Gastroesophageal sphincter (tissue), 4 donors: ENCODE measurements around the gene DAPK1. TPM values are rescaled to one million over a fixed set of nuclear protein-coding genes. Genes with fewer than 3 reads are reported as not detected.
A peak's percentile ranks its signal among the peaks of the same experiment; 100 is the strongest.

ENCODE experiments used
- ATAC-seq: fragments of 150-250 bp; one replicate; pipeline ENCODE4 v1.9.1; 2016; ENCODE audit warnings: mild to moderate bottlenecking, moderate library complexity
- H3K27ac ChIP-seq, 4 donors: fragments of 200-600 bp; sonication (generic) in 3 of 4; 1 replicate in 3 of 4; 2 replicates in 1 of 4; pipeline ENCODE4 v1.5.1; 2016 to 2019
- H3K27me3 ChIP-seq: fragments of 200-600 bp; sonication (generic); one replicate; pipeline ENCODE4 v1.5.1; 2019
- H3K36me3 ChIP-seq, 2 donors: fragments of 200-600 bp; sonication (generic); one replicate each; pipeline ENCODE4 v1.5.1; 2019; ENCODE audit warnings: control low read depth in 1 of 2
- H3K4me1 ChIP-seq, 3 donors: fragments of 200-600 bp; sonication (generic); 1 replicate in 2 of 3; 2 replicates in 1 of 3; pipeline ENCODE4 v1.5.1; 2016 to 2019; ENCODE audit warnings: control low read depth in 2 of 3
- H3K4me3 ChIP-seq, 2 donors: fragments of 200-600 bp; sonication (generic); one replicate each; pipeline ENCODE4 v1.5.1; 2019; ENCODE audit warnings: mild to moderate bottlenecking in 1 of 2, moderate library complexity in 1 of 2
- H3K9me3 ChIP-seq, 3 donors: fragments of 200-600 bp; sonication (generic); one replicate each; pipeline ENCODE4 v1.5.1; 2017 to 2019; ENCODE audit warnings: control low read depth in 2 of 3
- EP300 ChIP-seq: sonication (generic); formaldehyde crosslinking; IDR thresholded peaks from one replicate; pipeline ENCODE4 v1.6.1; 2017; ENCODE audit warnings: antibody characterized with exemption, mild to moderate bottlenecking
- POLR2A ChIP-seq, 2 donors: fragments of 450-650 bp; IDR thresholded peaks; one replicate each; pipeline ENCODE4 v1.6.1; 2017; ENCODE audit warnings: antibody characterized with exemption in 2 of 2, mild to moderate bottlenecking in 2 of 2, moderate library complexity in 1 of 2
- POLR2AphosphoS5 ChIP-seq: sonication (generic); formaldehyde crosslinking; IDR thresholded peaks from one replicate; pipeline ENCODE4 v1.6.1; 2017; ENCODE audit warnings: antibody characterized with exemption
- WGBS, 2 donors: methylation state at CpG; one replicate each; pipeline ENCODE4 v1.1.5; 2018; ENCODE audit warnings: low coverage in 1 of 2; 5-methylcytosine and 5-hydroxymethylcytosine counted together
- total RNA-seq, 4 donors: library from RNA; depleted of rRNA; stranded (reverse); fragments of >200 nt; gene quantifications; one replicate each; pipeline ENCODE4 v1.1.0, GENCODE V29; 2016
- TF ChIP-seq, protein P1 (sequence below), 4 experiments: fragments of 200-600 bp in 2 of 4; fragments of 450-650 bp in 2 of 4; sonication (generic) in 1 of 4; IDR thresholded peaks; one replicate each; pipeline ENCODE4 v1.5.1; 2017 to 2019; ENCODE audit warnings: antibody characterized with exemption in 4 of 4, mild to moderate bottlenecking in 2 of 4, moderate library complexity in 2 of 4

The DAPK1 gene
- total RNA-seq, 4 donors from 2014 or later, result 52.3 to 119 (median 75.3) TPM

DNA sequence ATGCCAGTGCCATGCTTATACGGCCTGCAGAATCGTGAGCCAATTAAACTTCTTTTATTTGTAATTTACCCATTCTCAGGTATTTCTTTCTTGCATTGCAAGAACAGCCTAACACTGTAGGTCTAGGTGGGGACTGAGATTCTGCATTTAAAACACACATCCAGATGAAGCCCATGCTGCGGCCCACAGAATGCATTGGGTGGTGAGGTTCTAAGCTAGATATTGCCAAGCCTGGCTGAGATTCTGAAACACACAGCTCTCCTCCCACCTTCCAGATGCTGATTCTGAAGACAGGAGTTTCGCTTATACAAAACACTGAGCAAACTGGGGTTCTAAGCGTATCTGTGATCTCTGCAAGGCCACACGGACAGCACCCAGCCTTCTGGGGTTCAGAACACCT, 75.1 kb downstream of the DAPK1 start:
- ATAC-seq, result no peak
- 93 to 100% methylated on average over 1 to 3 of the region's 6 CpGs for WGBS, 2 donors
- Histone ChIP-seq H3K36me3 (no peaks in the 10 kb centered on the region), H3K9me3 (no peaks in the 10 kb centered on the region), H3K4me1 (peaks cover 22 to 70% (median 39%) of the 10 kb centered on the region in 3 donors), H3K27me3 (no peaks in the 10 kb centered on the region), H3K4me3 (no peak overlapping the region), H3K27ac (no peak overlapping the region)
- TF ChIP-seq POLR2A (IDR thresholded peaks at IDR 0.05) (no peak), EP300 (no peak), POLR2AphosphoS5 (no peak)
- TF ChIP-seq, protein P1, sequence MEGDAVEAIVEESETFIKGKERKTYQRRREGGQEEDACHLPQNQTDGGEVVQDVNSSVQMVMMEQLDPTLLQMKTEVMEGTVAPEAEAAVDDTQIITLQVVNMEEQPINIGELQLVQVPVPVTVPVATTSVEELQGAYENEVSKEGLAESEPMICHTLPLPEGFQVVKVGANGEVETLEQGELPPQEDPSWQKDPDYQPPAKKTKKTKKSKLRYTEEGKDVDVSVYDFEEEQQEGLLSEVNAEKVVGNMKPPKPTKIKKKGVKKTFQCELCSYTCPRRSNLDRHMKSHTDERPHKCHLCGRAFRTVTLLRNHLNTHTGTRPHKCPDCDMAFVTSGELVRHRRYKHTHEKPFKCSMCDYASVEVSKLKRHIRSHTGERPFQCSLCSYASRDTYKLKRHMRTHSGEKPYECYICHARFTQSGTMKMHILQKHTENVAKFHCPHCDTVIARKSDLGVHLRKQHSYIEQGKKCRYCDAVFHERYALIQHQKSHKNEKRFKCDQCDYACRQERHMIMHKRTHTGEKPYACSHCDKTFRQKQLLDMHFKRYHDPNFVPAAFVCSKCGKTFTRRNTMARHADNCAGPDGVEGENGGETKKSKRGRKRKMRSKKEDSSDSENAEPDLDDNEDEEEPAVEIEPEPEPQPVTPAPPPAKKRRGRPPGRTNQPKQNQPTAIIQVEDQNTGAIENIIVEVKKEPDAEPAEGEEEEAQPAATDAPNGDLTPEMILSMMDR (IDR thresholded peaks at IDR 0.05), result no peak

DNA sequence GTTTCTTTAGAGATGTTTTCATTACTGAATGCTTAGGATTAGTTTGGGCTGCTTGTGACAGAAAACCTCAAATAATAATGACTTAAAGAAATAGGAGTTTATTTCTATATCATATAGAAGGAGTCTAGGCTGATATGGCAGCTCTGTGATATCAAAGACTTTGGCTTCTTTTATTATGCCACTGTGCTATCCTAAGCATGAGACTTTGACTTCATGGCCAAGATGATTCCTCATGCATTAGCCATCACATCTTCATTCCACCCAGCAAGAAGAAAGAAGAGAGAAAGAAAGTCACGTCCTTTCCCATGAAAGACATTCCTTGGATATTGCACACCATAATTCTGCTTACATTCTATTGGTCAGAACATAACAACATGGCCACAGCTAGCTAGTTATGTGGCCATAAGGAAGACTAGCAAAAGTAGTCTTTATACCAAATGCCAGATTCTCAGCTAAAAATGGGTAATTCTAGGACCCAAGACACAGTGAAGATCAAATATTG, 76.2 kb downstream of the DAPK1 start:
- ATAC-seq, result no peak
- Histone ChIP-seq H3K9me3 (no peaks in the 10 kb centered on the region), H3K4me3 (no peak overlapping the region), H3K4me1 (peaks cover 14 to 70% (median 33%) of the 10 kb centered on the region in 3 donors), H3K27me3 (no peaks in the 10 kb centered on the region), H3K27ac (no peak overlapping the region), H3K36me3 (no peaks in the 10 kb centered on the region)
- 56 to 86% methylated on average over 1 of the region's 1 CpG for WGBS, 2 donors
- TF ChIP-seq EP300 (no peak), POLR2AphosphoS5 (no peak), POLR2A (IDR thresholded peaks at IDR 0.05) (no peak)
- TF ChIP-seq, protein P1 (IDR thresholded peaks at IDR 0.05), result no peak

DNA sequence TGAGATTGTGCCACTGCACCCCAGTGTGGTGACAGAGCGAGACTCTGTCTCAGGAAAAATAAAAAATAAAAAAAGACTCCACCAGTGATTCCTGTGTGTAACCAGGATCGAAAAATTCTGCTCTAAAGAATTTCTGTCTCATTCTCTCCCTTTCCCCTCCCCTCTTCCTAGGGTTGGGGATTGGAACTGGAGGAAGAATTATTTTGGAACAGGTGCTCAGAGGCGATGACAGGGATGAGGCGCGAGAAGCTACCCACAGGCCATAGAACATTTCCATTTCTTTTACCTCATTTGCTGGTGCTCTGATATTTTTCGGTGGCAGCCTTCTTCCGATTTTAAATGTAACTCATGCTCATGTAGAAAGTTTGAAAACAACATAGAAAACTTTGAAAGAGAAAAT, 80.1 kb downstream of the DAPK1 start:
- Histone ChIP-seq H3K27me3 (no peaks in the 10 kb centered on the region), H3K4me1 (peaks cover 6 to 73% (median 25%) of the 10 kb centered on the region in 3 donors), H3K9me3 (no peaks in the 10 kb centered on the region), H3K27ac (peak overlapping the region in 2 of 4 donors; percentile 20 to 43), H3K4me3 (no peak overlapping the region), H3K36me3 (no peaks in the 10 kb centered on the region)
- TF ChIP-seq EP300 (no peak), POLR2A (IDR thresholded peaks at IDR 0.05) (no peak), POLR2AphosphoS5 (no peak)
- TF ChIP-seq, protein P1 (IDR thresholded peaks at IDR 0.05), result no peak
- WGBS, 2 donors, result 63 to 86% methylated on average over 7 of the region's 7 CpGs
- ATAC-seq, result no peak

DNA sequence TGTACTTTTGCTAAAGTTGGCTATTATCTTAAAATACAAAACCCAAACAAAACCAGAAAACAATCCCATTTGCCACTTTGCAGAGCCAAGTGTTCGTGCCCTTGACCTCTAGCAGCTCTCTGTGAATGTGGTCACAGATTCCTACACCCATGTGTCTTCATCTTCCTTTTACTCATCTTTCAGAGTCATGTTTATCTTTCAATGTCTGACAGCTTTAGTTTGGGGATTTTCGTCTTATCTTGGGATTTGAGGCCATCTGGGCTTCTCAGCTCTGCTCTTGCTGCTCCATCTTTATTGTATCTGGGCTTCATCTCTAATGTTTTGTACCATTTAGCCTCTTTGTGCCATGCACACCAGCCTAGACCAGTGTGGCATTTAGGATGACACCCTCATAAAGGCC, 81.0 kb downstream of the DAPK1 start:
- Histone ChIP-seq H3K4me1 (peaks cover 6 to 68% (median 25%) of the 10 kb centered on the region in 3 donors), H3K27me3 (no peaks in the 10 kb centered on the region), H3K27ac (peak overlapping the region in 1 of 4 donors; percentile 6), H3K9me3 (no peaks in the 10 kb centered on the region), H3K36me3 (no peaks in the 10 kb centered on the region), H3K4me3 (no peak overlapping the region)
- TF ChIP-seq POLR2AphosphoS5 (no peak), EP300 (no peak), POLR2A (IDR thresholded peaks at IDR 0.05) (no peak)
- TF ChIP-seq, protein P1 (IDR thresholded peaks at IDR 0.05), result no peak
- 26 to 50% methylated on average over 2 of the region's 2 CpGs for WGBS, 2 donors
- ATAC-seq, result no peak

DNA sequence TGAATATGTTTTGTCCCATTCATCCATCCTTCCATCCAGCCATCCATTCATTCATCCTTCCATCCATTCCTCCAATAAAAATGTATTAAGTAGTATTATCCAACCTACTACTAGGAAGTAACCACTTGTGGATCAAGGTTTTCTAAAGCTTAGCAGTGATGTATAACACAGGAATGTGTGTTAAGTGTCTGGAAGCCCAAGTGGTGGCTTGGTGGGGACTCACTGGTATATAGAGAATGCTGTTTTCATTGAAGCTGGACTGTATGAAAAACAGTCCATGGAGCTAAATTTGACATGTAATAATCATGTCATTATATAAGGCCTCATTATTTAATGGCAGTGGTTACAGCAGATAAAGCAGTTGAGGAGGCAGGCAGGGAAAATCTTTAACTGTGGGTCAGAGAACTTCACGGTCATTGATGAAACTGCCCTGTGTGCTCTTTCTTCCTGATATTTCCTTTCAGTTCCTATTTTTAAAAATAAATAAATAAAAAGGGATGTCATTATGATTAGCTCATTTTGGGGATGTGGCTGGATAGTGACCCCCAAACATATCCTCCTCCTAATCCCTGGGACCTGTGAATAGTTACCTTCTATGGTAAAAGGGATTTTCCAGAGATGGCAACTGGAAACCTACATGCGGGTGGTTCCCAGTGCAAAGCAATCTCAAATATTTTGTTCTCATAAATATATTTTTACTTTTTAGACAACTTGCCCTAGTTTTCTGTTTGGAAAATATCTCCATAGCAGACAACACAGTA, 82.3 kb downstream of the DAPK1 start:
- no peak overlapping the region for H3K4me3 ChIP-seq
- no peaks in the 10 kb centered on the region for H3K36me3 ChIP-seq
- no peak for ATAC-seq
- peaks cover 6 to 67% (median 25%) of the 10 kb centered on the region in 3 donors for H3K4me1 ChIP-seq
- no peaks in the 10 kb centered on the region for H3K27me3 ChIP-seq
- peak overlapping the region in 3 of 4 donors; percentile 70 to 77 (median 73) for H3K27ac ChIP-seq
- no peaks in the 10 kb centered on the region for H3K9me3 ChIP-seq
- 70 to 76% methylated on average over 2 of the region's 2 CpGs for WGBS, 2 donors
- TF ChIP-seq POLR2AphosphoS5 (no peak), EP300 (no peak), POLR2A (IDR thresholded peaks at IDR 0.05) (no peak)
- TF ChIP-seq, protein P1 (IDR thresholded peaks at IDR 0.05), result no peak
